Astrocyte (in vitro differentiated cells and primary cell): Measurements from ENCODE around the gene GAS2. TPM values are rescaled to one million over a fixed set of nuclear protein-coding genes. Genes with fewer than 3 reads are reported as not detected.

Source experiments
- DNase-seq: peaks from one replicate; pipeline ENCODE4 v3.0.0-alpha.2; 2010; ENCODE audit warnings: low read depth
- FAIRE-seq: peaks from 2 replicates; lab custom pipeline; 2011; peaks lifted over from hg19 to GRCh38; lab: Jason Lieb, UNC
- H2AFZ ChIP-seq: 2 replicates; pipeline ENCODE4 v1.6.0; 2012; ENCODE audit warnings: low read depth, low read length, inconsistent platforms
- H3K27ac ChIP-seq: 2 replicates; pipeline ENCODE4 v1.5.1; 2011; ENCODE audit warnings: low read depth, low read length, inconsistent platforms
- H3K27me3 ChIP-seq: 2 replicates; pipeline ENCODE4 v1.6.0; 2011; ENCODE audit warnings: low read length, inconsistent platforms; ENCODE audit not compliant: insufficient read depth
- H3K36me3 ChIP-seq: 2 replicates; pipeline ENCODE4 v1.5.1; 2011; ENCODE audit warnings: low read length, inconsistent platforms; ENCODE audit not compliant: insufficient read depth
- H3K4me1 ChIP-seq: 2 replicates; pipeline ENCODE4 v1.5.1; 2011; ENCODE audit warnings: low read length, inconsistent platforms; ENCODE audit not compliant: insufficient read depth
- H3K4me2 ChIP-seq: 2 replicates; pipeline ENCODE4 v1.6.0; 2012; ENCODE audit warnings: low read length, inconsistent platforms
- H3K4me3 ChIP-seq: 2 replicates; pipeline ENCODE4 v1.5.1; 2011; ENCODE audit warnings: low read depth, mild to moderate bottlenecking, low read length, inconsistent platforms; ENCODE audit not compliant: insufficient read depth
- H3K79me2 ChIP-seq: 2 replicates; pipeline ENCODE4 v1.6.0; 2012; ENCODE audit warnings: mild to moderate bottlenecking, low read length, inconsistent platforms; ENCODE audit not compliant: insufficient read depth
- H3K9ac ChIP-seq: 2 replicates; pipeline ENCODE4 v1.6.0; 2012; ENCODE audit warnings: mild to moderate bottlenecking, low read length, inconsistent platforms
- H3K9me3 ChIP-seq: 2 replicates; pipeline ENCODE4 v1.5.1; 2012; ENCODE audit warnings: low read depth, mild to moderate bottlenecking, low read length, inconsistent platforms; ENCODE audit not compliant: insufficient read depth
- H4K20me1 ChIP-seq: 2 replicates; pipeline ENCODE4 v1.6.0; 2012; ENCODE audit warnings: low read length, inconsistent platforms; ENCODE audit not compliant: insufficient read depth
- H3K27ac Mint-ChIP-seq: one replicate; pipeline ENCODE4 v1.8.0; 2021; ENCODE audit warnings: mild to moderate bottlenecking, mixed read lengths; ENCODE audit not compliant: unreplicated experiment
- H3K27me3 Mint-ChIP-seq: one replicate; pipeline ENCODE4 v1.8.0; 2021; ENCODE audit warnings: low read depth, mixed read lengths; ENCODE audit not compliant: unreplicated experiment
- H3K36me3 Mint-ChIP-seq: one replicate; pipeline ENCODE4 v1.8.0; 2021; ENCODE audit warnings: low read depth, mixed read lengths; ENCODE audit not compliant: unreplicated experiment
- H3K4me1 Mint-ChIP-seq: one replicate; pipeline ENCODE4 v1.8.0; 2021; ENCODE audit warnings: low read depth, mixed read lengths; ENCODE audit not compliant: unreplicated experiment
- H3K4me3 Mint-ChIP-seq: one replicate; pipeline ENCODE4 v1.8.0; 2021; ENCODE audit warnings: mild to moderate bottlenecking, moderate library complexity, mixed read lengths; ENCODE audit not compliant: unreplicated experiment
- H3K9me3 Mint-ChIP-seq: one replicate; pipeline ENCODE4 v1.8.0; 2021; ENCODE audit warnings: mild to moderate bottlenecking, mixed read lengths; ENCODE audit not compliant: unreplicated experiment
- CTCF ChIP-seq: IDR thresholded peaks from 2 replicates; pipeline ENCODE4 v1.5.1; 2011; ENCODE audit warnings: low read depth, mild to moderate bottlenecking, inconsistent platforms, low read length, moderate library complexity; ENCODE audit not compliant: insufficient read depth
- EZH2 ChIP-seq: IDR thresholded peaks from 2 replicates; pipeline ENCODE4 v1.6.1; 2012; ENCODE audit warnings: mild to moderate bottlenecking, low read length, inconsistent platforms; ENCODE audit not compliant: insufficient read depth
- total RNA-seq: library from RNA; stranded (reverse); gene quantifications from 2 replicates; pipeline ENCODE4 v1.2.1, GENCODE V29; 2021

The GAS2 gene
- total RNA-seq, 1 donor from 2014 or later: 1.5 TPM

- Histone ChIP-seq H2AFZ (no peak overlapping the region), H3K4me3 (no peak overlapping the region), H3K27me3 (no peaks in the 10 kb centered on the region), H3K4me1 (peaks cover 3% of the 10 kb centered on the region), H3K4me2 (no peak overlapping the region), H4K20me1 (no peaks in the 10 kb centered on the region), H3K36me3 (no peaks in the 10 kb centered on the region), H3K9me3 (no peaks in the 10 kb centered on the region), H3K9ac (no peak overlapping the region), H3K27ac (no peak overlapping the region), H3K79me2 (peaks cover 7% of the 10 kb centered on the region)
- no peaks in the 10 kb centered on the region for H3K36me3 Mint-ChIP-seq
- no peak for FAIRE-seq
- TF ChIP-seq EZH2 (no peak), CTCF (no peak)
- no peaks in the 10 kb centered on the region for H3K9me3 Mint-ChIP-seq
- DNase-seq: no peak
- H3K27ac Mint-ChIP-seq: no peak overlapping the region
- no peaks in the 10 kb centered on the region for H3K27me3 Mint-ChIP-seq
- H3K4me1 Mint-ChIP-seq: no peaks in the 10 kb centered on the region
- H3K4me3 Mint-ChIP-seq: no peak overlapping the region
Measured at GRCh38 chr11:22832315-22833015, 166.1 kb downstream of the GAS2 start.

- no peak overlapping the region for H3K4me3 Mint-ChIP-seq
- Histone ChIP-seq H3K4me3 (no peak overlapping the region), H3K9ac (no peak overlapping the region), H3K79me2 (no peaks in the 10 kb centered on the region), H3K36me3 (no peaks in the 10 kb centered on the region), H3K9me3 (no peaks in the 10 kb centered on the region), H3K27me3 (no peaks in the 10 kb centered on the region), H3K27ac (no peak overlapping the region), H2AFZ (no peak overlapping the region), H3K4me2 (no peak overlapping the region), H3K4me1 (no peaks in the 10 kb centered on the region), H4K20me1 (no peaks in the 10 kb centered on the region)
- no peaks in the 10 kb centered on the region for H3K4me1 Mint-ChIP-seq
- no peaks in the 10 kb centered on the region for H3K36me3 Mint-ChIP-seq
- DNase-seq (no peak), FAIRE-seq (no peak)
- H3K27me3 Mint-ChIP-seq: no peaks in the 10 kb centered on the region
- H3K9me3 Mint-ChIP-seq: peaks cover 2% of the 10 kb centered on the region
- no peak for TF ChIP-seq EZH2
- TF ChIP-seq CTCF: no peak
- H3K27ac Mint-ChIP-seq: no peak overlapping the region
Measured at GRCh38 chr11:22846726-22847125, 180.3 kb downstream of the GAS2 start.

- FAIRE-seq (no peak), DNase-seq (no peak)
- Histone ChIP-seq H3K9ac (no peak overlapping the region), H3K79me2 (no peaks in the 10 kb centered on the region), H3K4me1 (no peaks in the 10 kb centered on the region), H4K20me1 (no peaks in the 10 kb centered on the region), H3K4me3 (no peak overlapping the region), H3K4me2 (no peak overlapping the region), H3K27me3 (no peaks in the 10 kb centered on the region), H3K36me3 (no peaks in the 10 kb centered on the region), H3K27ac (no peak overlapping the region), H3K9me3 (no peaks in the 10 kb centered on the region), H2AFZ (no peak overlapping the region)
- H3K27me3 Mint-ChIP-seq: no peaks in the 10 kb centered on the region
- H3K36me3 Mint-ChIP-seq: no peaks in the 10 kb centered on the region
- H3K4me1 Mint-ChIP-seq: no peaks in the 10 kb centered on the region
- H3K9me3 Mint-ChIP-seq: no peaks in the 10 kb centered on the region
- H3K4me3 Mint-ChIP-seq: no peak overlapping the region
- H3K27ac Mint-ChIP-seq: no peak overlapping the region
- TF ChIP-seq CTCF (no peak), EZH2 (no peak)
Measured at GRCh38 chr11:22851477-22851876, 185.1 kb downstream of the GAS2 start.
